ENCODE measurements around the gene ZNF428.
"Not testable (repeated sequence)": the region's sequence is repeated elsewhere in the genome, so short reads cannot be mapped to it uniquely, and the experiment has no call there.

ZNF428 gene

DNA sequence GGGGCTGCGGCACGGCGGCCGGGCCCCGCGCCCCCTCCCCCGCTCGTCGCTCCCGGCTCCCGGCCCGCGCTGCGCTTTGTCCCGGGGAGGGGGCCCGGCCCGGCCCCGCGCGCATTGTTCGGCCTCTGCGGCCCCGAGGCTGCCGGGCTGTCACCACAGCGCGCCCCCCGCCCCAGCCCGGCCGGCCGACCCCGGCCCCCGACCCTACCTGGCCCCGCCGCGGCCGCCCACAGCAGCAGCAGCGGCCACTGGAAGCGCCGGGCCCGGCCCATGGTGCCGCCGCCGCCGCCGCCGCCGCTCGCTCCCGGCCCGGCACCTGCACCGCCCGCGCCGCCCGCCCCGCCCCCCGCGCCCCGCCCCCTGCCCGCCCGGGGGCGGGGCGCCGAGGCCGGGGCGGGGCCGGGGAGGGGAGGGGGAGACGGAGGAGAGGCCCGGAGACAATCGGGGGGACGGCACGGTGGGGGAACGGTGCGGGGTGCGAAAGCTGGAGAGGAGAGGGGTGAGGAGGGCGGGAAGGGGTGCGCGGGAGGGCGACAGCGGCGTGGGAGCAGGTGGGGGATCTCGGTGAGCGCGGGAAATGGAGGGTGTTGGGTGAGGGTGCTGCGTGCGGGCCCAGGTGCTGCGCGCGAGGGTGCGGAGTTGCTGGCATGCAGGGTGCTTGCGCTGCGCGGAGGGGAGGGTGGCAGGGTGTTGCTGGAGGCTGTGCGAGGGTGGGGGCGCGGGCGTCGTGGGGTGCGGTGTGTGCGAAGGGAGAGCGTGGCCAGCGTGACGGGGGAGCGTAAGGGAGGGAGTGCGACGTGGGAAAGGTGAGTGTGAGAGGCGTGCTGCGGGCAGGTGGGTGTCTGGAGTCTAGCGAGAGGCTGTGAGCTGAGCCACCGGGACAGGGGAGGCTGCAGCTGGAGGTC is 20.3 kb upstream of the ZNF428 start, which contains the start of gene CADM4:
Gene CADM4, minus strand, starts transcription at position 332 of the 905 bp plus-strand sequence. Its CDS starts 60 bp downstream, at position 272.
- DNase-seq, result no peak

DNA sequence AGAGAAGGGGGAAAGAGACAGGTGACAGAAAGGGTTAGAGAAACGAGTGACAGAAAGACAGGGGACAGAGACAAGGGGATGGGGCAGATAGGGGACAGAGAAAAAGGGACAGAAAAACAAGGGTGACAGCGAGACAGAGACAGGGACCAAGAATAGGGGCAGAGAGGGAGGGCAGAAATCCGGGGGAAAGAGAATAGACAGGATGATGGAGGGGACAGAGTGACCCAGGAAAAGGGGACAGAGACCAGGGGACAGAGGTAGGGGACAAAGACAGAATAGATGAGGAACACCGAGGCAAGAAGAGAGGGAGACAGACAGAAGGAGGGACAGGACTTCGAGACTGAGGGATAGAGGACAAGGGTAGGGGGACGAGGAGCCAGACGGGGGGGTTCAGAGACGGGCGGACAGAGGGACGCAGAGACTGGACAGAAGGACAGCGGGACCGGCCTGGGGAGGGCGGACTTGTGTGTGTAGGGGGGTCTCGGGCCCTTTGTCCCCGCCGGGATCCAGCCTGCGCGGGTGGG is 19.6 kb upstream of the ZNF428 start:
- no peak for DNase-seq

GRCh38 chr19:43638214-43638994 is 19.0 kb upstream of the ZNF428 start:
- DNase-seq, result no peak

- DNase-seq, result no peak
Measured at GRCh38 chr19:43636121-43636683, 16.8 kb upstream of the ZNF428 start.

- DNase-seq, result not testable (repeated sequence)
Measured at GRCh38 chr19:43635561-43635940, 16.1 kb upstream of the ZNF428 start.

DNA sequence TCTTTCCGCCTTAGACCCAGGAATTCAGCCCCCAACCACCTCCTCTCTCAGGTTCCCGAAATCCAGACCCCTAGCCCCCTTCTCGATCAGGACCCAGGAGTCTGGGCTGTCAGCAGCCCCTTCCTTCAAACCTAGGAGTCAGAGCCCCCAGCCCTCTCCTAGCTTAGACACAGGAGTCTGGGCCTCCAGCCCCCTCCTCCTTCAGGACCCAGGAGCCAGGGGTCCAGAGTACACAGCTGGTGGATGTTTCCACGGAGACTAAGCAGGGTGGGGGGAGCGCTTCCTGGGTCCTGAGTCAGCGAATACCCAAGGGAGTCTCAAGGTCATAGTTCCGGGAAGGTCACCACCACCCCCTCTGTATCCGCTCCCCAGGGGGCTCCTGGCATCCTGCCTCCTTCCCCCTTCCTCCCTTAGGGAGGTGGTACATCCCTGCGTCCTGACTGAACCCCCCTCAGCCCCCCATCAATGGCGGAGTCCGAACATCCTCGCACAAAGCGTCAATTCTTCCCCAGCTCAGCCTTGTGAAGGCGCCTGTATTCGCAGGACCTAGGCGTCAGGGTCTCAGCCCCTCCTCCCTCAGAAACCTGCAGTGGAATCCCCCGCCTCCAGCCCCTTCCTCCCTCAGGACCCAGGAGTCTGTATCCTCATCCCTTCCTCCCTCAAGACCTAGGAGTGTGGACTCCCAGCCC is 15.6 kb upstream of the ZNF428 start:
- DNase-seq, result no peak

GRCh38 chr19:43634506-43634871 is 15.1 kb upstream of the ZNF428 start:
- no peak for DNase-seq

DNA sequence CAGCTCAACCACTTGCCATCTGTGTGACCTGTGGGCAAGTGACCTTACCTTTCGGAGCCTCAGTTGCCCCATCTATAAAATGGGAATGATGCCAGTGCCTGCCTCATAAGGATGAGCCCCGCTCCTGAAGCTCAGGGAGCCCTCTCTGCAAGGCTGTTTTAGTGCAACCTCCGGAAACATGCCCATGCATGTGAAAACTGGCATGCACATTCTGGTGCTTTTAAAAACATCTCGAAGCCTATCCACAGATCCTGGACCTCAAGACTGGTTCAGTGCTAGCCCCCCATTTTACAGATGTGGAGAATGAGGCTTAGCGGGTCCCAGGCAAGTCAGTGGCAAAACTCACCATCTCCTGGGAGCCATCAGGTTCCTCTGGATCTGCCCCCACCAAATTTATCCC is 14.6 kb upstream of the ZNF428 start:
- DNase-seq, result no peak

- no peak for DNase-seq
Measured at GRCh38 chr19:43633520-43633919, 14.1 kb upstream of the ZNF428 start.

- no peak for DNase-seq
Measured at GRCh38 chr19:43631491-43631890, 12.1 kb upstream of the ZNF428 start.

- DNase-seq, result no peak
Measured at GRCh38 chr19:43628646-43629326, 9.4 kb upstream of the ZNF428 start.

DNA sequence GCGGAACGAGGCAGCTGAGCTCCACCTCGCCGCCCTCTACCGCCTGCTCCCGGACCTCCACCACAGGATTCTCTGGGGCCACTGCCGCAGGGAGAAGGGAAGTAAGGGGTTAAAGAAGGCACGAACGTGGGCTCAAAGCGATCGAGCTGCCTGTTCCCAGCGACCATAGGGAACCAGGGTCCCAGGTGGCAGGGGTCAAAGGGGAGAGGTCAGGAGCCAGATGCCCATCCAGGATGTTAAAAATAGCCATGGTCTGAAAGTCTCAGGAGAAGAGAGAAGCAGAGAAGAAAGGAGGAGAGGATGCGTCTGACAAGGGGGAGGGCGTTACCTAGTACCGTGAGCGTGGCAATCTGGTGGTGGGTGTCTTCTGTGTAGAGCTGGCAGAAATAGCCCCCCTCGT is 7.4 kb upstream of the ZNF428 start:
- DNase-seq, result no peak

DNA sequence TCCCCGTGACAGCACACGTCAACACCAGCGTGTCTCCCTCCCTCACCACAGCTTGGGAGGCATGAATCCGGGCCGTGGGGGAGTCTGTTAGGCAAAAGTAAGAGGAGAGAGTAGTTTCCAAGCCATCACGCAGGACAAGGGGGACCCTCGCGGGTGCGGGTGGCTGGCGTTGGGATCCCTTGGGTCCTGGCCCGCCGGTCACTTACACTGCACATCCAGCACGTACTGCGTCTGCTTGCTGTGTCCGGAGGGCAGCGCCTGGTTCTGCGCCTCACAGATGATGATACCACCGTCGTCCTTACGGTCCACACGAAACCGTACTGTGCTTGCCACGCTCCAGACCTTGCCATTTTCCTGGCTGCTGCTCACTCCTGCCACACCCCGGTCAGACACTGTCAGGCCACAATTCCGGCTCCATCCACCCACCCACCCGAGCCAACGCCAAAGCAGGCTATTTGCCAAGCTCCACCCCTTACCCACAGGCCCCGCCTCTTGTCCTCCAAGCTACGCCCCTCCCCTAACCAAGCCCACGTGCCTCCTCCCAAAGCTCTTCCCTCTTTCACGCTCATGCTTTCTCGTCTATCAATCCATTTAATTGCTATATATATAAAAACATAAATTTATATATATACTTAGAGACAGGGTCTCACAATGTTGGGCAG is 6.6 kb upstream of the ZNF428 start:
- no peak for DNase-seq

GRCh38 chr19:43624933-43625332 is 5.5 kb upstream of the ZNF428 start:
- no peak for DNase-seq

GRCh38 chr19:43623889-43624670 is 4.7 kb upstream of the ZNF428 start:
- no peak for DNase-seq

GRCh38 chr19:43622956-43623355 is 3.5 kb upstream of the ZNF428 start:
- no peak for DNase-seq

GRCh38 chr19:43622070-43622469 is 2.6 kb upstream of the ZNF428 start:
- DNase-seq, result no peak

- no peak for DNase-seq
Measured at GRCh38 chr19:43620061-43621001, 902 bp upstream of the ZNF428 start.

GRCh38 chr19:43618921-43619261 is 538 bp downstream of the ZNF428 start:
- peak; percentile 54 to 77 for DNase-seq

GRCh38 chr19:43616954-43617353 is 2.5 kb downstream of the ZNF428 start:
- no peak for DNase-seq

Data from SW 1271 (cell line).